SK-N-SH (cell line): ENCODE measurements around the gene COPE. TPM values are rescaled to one million over a fixed set of nuclear protein-coding genes. Genes with fewer than 3 reads are reported as not detected.

Experiments used
- CTCF ChIA-PET: fragments of 300-600, 350-600 bp; formaldehyde crosslinking; extraction: SDS; loops from one replicate; lab custom pipeline; 2021; lab: Yijun Ruan, JAX
- POLR2A ChIA-PET: fragments of 350-600 bp; sonication (Branson Sonifier 250); formaldehyde crosslinking; extraction: SDS; loops from one replicate; lab custom pipeline; 2020; ENCODE audit warnings: antibody characterized with exemption, inconsistent platforms; lab: Yijun Ruan, JAX
- DNase-seq: peaks from one replicate; pipeline ENCODE4 v3.0.0; 2012
- H2AFZ ChIP-seq: fragments of 200-600 bp; sonication (generic); 2 replicates; pipeline ENCODE4 v1.8.1; 2016; ENCODE audit warnings: antibody characterized with exemption, mild to moderate bottlenecking, low read depth
- H3F3A ChIP-seq: fragments of 200-600 bp; sonication (generic); replicated peaks from 2 replicates; pipeline ENCODE3; 2016; ENCODE audit warnings: antibody characterized with exemption, mild to moderate bottlenecking; ENCODE audit not compliant: insufficient read depth
- H3K27ac ChIP-seq, 2 experiments: fragments of 200-500 bp in 1 of 2; fragments of 200-600 bp in 1 of 2; sonication (Bioruptor generic) in 1 of 2; sonication (generic), shearing (Covaris generic) in 1 of 2; 2 replicates each; pipeline versions ENCODE4 v1.5.1 to v1.6.1; 2014 to 2016; ENCODE audit warnings: low read depth in 2 of 2, inconsistent platforms in 1 of 2, low read length in 1 of 2, mild to moderate bottlenecking in 1 of 2, mixed read lengths in 1 of 2
- H3K27me3 ChIP-seq: fragments of 200-600 bp; sonication (generic), shearing (Covaris generic); 2 replicates; pipeline ENCODE4 v1.6.1; 2016; ENCODE audit warnings: mixed run types; ENCODE audit not compliant: insufficient read depth
- H3K36me3 ChIP-seq, 2 experiments: fragments of 200-500 bp in 1 of 2; fragments of 200-600 bp in 1 of 2; sonication (Bioruptor generic) in 1 of 2; sonication (generic) in 1 of 2; replicated peaks in 1 of 2; 2 replicates each; pipeline versions ENCODE3 to v1.5.1; 2014 to 2016; ENCODE audit warnings: low read length in 1 of 2, mild to moderate bottlenecking in 1 of 2; ENCODE audit not compliant: insufficient read depth in 2 of 2, control insufficient read depth in 1 of 2
- H3K4me1 ChIP-seq, 2 experiments: fragments of 200-500 bp in 1 of 2; fragments of 200-600 bp in 1 of 2; sonication (Bioruptor generic) in 1 of 2; sonication (generic), shearing (Covaris generic) in 1 of 2; 2 replicates each; pipeline versions ENCODE4 v1.5.1 to v1.6.1; 2014 to 2016; ENCODE audit warnings: low read depth in 1 of 2, low read length in 1 of 2, mixed run types in 1 of 2; ENCODE audit not compliant: insufficient read depth in 2 of 2, control insufficient read depth in 1 of 2
- H3K4me2 ChIP-seq: fragments of 200-600 bp; sonication (generic), shearing (Covaris generic); 2 replicates; pipeline ENCODE4 v1.6.1; 2017; ENCODE audit warnings: mixed run types
- H3K4me3 ChIP-seq, 2 experiments: fragments of 200-500 bp in 1 of 2; fragments of 200-600 bp in 1 of 2; sonication (Bioruptor generic) in 1 of 2; sonication (generic), shearing (Covaris generic) in 1 of 2; 2 replicates each; pipeline versions ENCODE4 v1.5.1 to v1.8.1; 2014 to 2016; ENCODE audit warnings: low read depth in 2 of 2, inconsistent platforms in 1 of 2, low read length in 1 of 2, mild to moderate bottlenecking in 1 of 2, mixed read lengths in 1 of 2, moderate library complexity in 1 of 2
- H3K79me2 ChIP-seq: fragments of 200-600 bp; sonication (generic); 2 replicates; pipeline ENCODE4 v1.8.1; 2017; ENCODE audit warnings: mild to moderate bottlenecking; ENCODE audit not compliant: insufficient read depth
- H3K9ac ChIP-seq: fragments of 200-600 bp; sonication (generic); 2 replicates; pipeline ENCODE4 v1.6.1; 2017; ENCODE audit warnings: mixed run types
- H3K9me2 ChIP-seq: fragments of 200-600 bp; sonication (generic); 2 replicates; pipeline ENCODE4 v1.6.1; 2017; ENCODE audit warnings: mixed run types
- H3K9me3 ChIP-seq: fragments of 200-600 bp; sonication (generic); 2 replicates; pipeline ENCODE4 v1.6.1; 2017; ENCODE audit warnings: mixed run types, mild to moderate bottlenecking, moderate library complexity
- H4K20me1 ChIP-seq: fragments of 200-600 bp; sonication (generic); 2 replicates; pipeline ENCODE4 v1.6.1; 2017; ENCODE audit warnings: mild to moderate bottlenecking, mixed run types; ENCODE audit not compliant: insufficient read depth
- ELF1 ChIP-seq: IDR thresholded peaks from 2 replicates; pipeline ENCODE4 v1.4.0; 2012
- JUND ChIP-seq: IDR thresholded peaks from 2 replicates; pipeline ENCODE4 v1.4.0; 2012
- MXI1 ChIP-seq: IDR thresholded peaks from 2 replicates; pipeline ENCODE4 v1.6.1; 2012; ENCODE audit warnings: mild to moderate bottlenecking, low read depth, low read length, improper control_type of control experiment
- NFIC ChIP-seq: IDR thresholded peaks from 2 replicates; pipeline ENCODE4 v1.4.0; 2012; ENCODE audit warnings: borderline replicate concordance
- POLR2AphosphoS5 ChIP-seq: IDR thresholded peaks from 2 replicates; pipeline ENCODE4 v1.6.1; 2012; ENCODE audit warnings: low read depth, low read length
- RCOR1 ChIP-seq: fragments of 150-350 bp; IDR thresholded peaks from 2 replicates; pipeline ENCODE4 v1.6.1; 2017; ENCODE audit warnings: antibody characterized with exemption, low read length
- SIN3A ChIP-seq: IDR thresholded peaks from 2 replicates; pipeline ENCODE4 v1.6.1; 2012; ENCODE audit warnings: low read depth, mild to moderate bottlenecking, low read length, moderate library complexity, borderline replicate concordance
- TAF1 ChIP-seq: IDR thresholded peaks from 2 replicates; pipeline ENCODE4 v1.6.1; 2012; ENCODE audit warnings: low read depth, mild to moderate bottlenecking, low read length, moderate library complexity, borderline replicate concordance
- TEAD4 ChIP-seq: IDR thresholded peaks from 2 replicates; pipeline ENCODE4 v1.4.0; 2012; ENCODE audit warnings: mild to moderate bottlenecking, borderline replicate concordance; ENCODE audit not compliant: insufficient read depth
- USF1 ChIP-seq: IDR thresholded peaks from 2 replicates; pipeline ENCODE4 v1.4.0; 2012; ENCODE audit warnings: low read depth, borderline replicate concordance
- WGBS: methylation state at CpG from one replicate; pipeline ENCODE4 v1.1.6; 2017; ENCODE audit warnings: low lambda C conversion rate; 5-methylcytosine and 5-hydroxymethylcytosine counted together
- polyA plus RNA-seq, 3 experiments: library from polyadenylated mRNA; depleted of rRNA; stranded (reverse); fragments of >200 nt; gene quantifications; 2 replicates each; pipeline ENCODE4 v1.2.3, GENCODE V29; 2012
- TF ChIP-seq, protein P1 (sequence below): IDR thresholded peaks from 2 replicates; pipeline ENCODE4 v1.4.0; 2012; ENCODE audit warnings: low read depth, borderline replicate concordance
- TF ChIP-seq, protein P2 (sequence below): fragments of 150-350 bp; IDR thresholded peaks from 2 replicates; pipeline ENCODE4 v1.6.1; 2017; ENCODE audit warnings: antibody characterized with exemption, low read length, low read depth, borderline replicate concordance
- TF ChIP-seq, protein P3 (sequence below): fragments of 150-350 bp; IDR thresholded peaks from 2 replicates; pipeline ENCODE4 v1.6.1; 2016; ENCODE audit warnings: mild to moderate bottlenecking, low read depth, low read length
- TF ChIP-seq, protein P4 (sequence below): fragments of 200-600 bp; sonication (generic); IDR thresholded peaks from 2 replicates; pipeline ENCODE4 v1.6.1; 2017; ENCODE audit warnings: antibody characterized with exemption, mild to moderate bottlenecking, moderate library complexity
- TF ChIP-seq, protein P5 (sequence below): IDR thresholded peaks from 2 replicates; pipeline ENCODE4 v1.4.0; 2012; ENCODE audit warnings: low read depth
- TF ChIP-seq, protein P6 (sequence below): IDR thresholded peaks from 2 replicates; pipeline ENCODE4 v1.6.1; 2012; ENCODE audit warnings: mild to moderate bottlenecking, low read depth, low read length, moderate library complexity

The COPE gene
- polyA plus RNA-seq, 1 of the 3 experiments (the other 2 are of a cell fraction), result 450 TPM

DNA sequence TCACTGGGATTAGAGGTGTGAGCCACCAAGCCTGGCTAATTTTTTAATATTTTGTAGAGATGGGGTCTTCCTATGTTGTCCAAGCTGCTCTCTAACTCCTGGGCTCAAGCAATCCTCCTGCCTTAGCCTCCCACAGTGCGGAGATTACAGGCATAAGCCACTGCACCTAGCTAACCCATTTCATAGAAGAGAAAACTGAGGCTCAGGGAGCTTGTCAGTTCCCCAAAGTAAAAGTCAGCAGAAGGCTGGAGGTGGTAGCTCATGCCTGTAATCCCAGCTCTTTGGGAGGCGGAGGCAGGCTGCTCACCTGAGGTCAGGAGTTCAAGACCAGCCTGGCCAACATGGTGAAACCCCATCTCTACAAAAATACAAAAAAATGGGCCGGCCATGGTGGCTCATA is 30.7 kb upstream of the COPE start:
- TF ChIP-seq, protein P1, sequence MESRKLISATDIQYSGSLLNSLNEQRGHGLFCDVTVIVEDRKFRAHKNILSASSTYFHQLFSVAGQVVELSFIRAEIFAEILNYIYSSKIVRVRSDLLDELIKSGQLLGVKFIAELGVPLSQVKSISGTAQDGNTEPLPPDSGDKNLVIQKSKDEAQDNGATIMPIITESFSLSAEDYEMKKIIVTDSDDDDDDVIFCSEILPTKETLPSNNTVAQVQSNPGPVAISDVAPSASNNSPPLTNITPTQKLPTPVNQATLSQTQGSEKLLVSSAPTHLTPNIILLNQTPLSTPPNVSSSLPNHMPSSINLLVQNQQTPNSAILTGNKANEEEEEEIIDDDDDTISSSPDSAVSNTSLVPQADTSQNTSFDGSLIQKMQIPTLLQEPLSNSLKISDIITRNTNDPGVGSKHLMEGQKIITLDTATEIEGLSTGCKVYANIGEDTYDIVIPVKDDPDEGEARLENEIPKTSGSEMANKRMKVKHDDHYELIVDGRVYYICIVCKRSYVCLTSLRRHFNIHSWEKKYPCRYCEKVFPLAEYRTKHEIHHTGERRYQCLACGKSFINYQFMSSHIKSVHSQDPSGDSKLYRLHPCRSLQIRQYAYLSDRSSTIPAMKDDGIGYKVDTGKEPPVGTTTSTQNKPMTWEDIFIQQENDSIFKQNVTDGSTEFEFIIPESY, result no peak
- no peak for TF ChIP-seq USF1
- TF ChIP-seq, protein P2, sequence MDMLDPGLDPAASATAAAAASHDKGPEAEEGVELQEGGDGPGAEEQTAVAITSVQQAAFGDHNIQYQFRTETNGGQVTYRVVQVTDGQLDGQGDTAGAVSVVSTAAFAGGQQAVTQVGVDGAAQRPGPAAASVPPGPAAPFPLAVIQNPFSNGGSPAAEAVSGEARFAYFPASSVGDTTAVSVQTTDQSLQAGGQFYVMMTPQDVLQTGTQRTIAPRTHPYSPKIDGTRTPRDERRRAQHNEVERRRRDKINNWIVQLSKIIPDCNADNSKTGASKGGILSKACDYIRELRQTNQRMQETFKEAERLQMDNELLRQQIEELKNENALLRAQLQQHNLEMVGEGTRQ, result no peak
- TF ChIP-seq TAF1, result no peak
- TF ChIP-seq, protein P3, sequence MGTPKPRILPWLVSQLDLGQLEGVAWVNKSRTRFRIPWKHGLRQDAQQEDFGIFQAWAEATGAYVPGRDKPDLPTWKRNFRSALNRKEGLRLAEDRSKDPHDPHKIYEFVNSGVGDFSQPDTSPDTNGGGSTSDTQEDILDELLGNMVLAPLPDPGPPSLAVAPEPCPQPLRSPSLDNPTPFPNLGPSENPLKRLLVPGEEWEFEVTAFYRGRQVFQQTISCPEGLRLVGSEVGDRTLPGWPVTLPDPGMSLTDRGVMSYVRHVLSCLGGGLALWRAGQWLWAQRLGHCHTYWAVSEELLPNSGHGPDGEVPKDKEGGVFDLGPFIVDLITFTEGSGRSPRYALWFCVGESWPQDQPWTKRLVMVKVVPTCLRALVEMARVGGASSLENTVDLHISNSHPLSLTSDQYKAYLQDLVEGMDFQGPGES, result no peak

GRCh38 chr19:18948976-18949356 is 29.8 kb upstream of the COPE start:
- CTCF ChIA-PET, result interaction anchor here (1.1 to 2.1 kb wide), 2 partner anchors 17 to 38 kb away, joined by 3 to 8 read pairs; no protein-coding TSS in a partner anchor
- no peak overlapping the region for H3K4me2 ChIP-seq
- H2AFZ ChIP-seq, result no peak overlapping the region
- H3K4me3 ChIP-seq, result no peak overlapping the region
- WGBS, result 100% methylated on average over 1 of the region's 5 CpGs
- H3K9me3 ChIP-seq, result no peaks in the 10 kb centered on the region
- no peaks in the 10 kb centered on the region for H3K9me2 ChIP-seq
- DNase-seq, result no peak
- H4K20me1 ChIP-seq, result no peaks in the 10 kb centered on the region
- no peak overlapping the region for H3K27ac ChIP-seq
- no peaks in the 10 kb centered on the region for H3K4me1 ChIP-seq
- H3K36me3 ChIP-seq, result no peaks in the 10 kb centered on the region
- H3K79me2 ChIP-seq, result no peaks in the 10 kb centered on the region
- H3K27me3 ChIP-seq, result no peaks in the 10 kb centered on the region
- no peak overlapping the region for H3K9ac ChIP-seq
- POLR2A ChIA-PET, result no interaction called here
- no peaks in the 10 kb centered on the region for H3F3A ChIP-seq
- TF ChIP-seq TAF1 (no peak), ELF1 (no peak), POLR2AphosphoS5 (no peak), MXI1 (no peak), JUND (no peak), TEAD4 (no peak), NFIC (no peak), SIN3A (no peak), RCOR1 (no peak)
- TF ChIP-seq, protein P4, sequence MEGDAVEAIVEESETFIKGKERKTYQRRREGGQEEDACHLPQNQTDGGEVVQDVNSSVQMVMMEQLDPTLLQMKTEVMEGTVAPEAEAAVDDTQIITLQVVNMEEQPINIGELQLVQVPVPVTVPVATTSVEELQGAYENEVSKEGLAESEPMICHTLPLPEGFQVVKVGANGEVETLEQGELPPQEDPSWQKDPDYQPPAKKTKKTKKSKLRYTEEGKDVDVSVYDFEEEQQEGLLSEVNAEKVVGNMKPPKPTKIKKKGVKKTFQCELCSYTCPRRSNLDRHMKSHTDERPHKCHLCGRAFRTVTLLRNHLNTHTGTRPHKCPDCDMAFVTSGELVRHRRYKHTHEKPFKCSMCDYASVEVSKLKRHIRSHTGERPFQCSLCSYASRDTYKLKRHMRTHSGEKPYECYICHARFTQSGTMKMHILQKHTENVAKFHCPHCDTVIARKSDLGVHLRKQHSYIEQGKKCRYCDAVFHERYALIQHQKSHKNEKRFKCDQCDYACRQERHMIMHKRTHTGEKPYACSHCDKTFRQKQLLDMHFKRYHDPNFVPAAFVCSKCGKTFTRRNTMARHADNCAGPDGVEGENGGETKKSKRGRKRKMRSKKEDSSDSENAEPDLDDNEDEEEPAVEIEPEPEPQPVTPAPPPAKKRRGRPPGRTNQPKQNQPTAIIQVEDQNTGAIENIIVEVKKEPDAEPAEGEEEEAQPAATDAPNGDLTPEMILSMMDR, result no peak
- TF ChIP-seq, protein P5, sequence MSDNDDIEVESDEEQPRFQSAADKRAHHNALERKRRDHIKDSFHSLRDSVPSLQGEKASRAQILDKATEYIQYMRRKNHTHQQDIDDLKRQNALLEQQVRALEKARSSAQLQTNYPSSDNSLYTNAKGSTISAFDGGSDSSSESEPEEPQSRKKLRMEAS, result no peak
- TF ChIP-seq, protein P6, sequence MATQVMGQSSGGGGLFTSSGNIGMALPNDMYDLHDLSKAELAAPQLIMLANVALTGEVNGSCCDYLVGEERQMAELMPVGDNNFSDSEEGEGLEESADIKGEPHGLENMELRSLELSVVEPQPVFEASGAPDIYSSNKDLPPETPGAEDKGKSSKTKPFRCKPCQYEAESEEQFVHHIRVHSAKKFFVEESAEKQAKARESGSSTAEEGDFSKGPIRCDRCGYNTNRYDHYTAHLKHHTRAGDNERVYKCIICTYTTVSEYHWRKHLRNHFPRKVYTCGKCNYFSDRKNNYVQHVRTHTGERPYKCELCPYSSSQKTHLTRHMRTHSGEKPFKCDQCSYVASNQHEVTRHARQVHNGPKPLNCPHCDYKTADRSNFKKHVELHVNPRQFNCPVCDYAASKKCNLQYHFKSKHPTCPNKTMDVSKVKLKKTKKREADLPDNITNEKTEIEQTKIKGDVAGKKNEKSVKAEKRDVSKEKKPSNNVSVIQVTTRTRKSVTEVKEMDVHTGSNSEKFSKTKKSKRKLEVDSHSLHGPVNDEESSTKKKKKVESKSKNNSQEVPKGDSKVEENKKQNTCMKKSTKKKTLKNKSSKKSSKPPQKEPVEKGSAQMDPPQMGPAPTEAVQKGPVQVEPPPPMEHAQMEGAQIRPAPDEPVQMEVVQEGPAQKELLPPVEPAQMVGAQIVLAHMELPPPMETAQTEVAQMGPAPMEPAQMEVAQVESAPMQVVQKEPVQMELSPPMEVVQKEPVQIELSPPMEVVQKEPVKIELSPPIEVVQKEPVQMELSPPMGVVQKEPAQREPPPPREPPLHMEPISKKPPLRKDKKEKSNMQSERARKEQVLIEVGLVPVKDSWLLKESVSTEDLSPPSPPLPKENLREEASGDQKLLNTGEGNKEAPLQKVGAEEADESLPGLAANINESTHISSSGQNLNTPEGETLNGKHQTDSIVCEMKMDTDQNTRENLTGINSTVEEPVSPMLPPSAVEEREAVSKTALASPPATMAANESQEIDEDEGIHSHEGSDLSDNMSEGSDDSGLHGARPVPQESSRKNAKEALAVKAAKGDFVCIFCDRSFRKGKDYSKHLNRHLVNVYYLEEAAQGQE, result no peak

More for the DNA sequence above, 30.7 kb upstream of the COPE start:
- 85% methylated on average over 3 of the region's 3 CpGs for WGBS
- H3K79me2 ChIP-seq, result no peaks in the 10 kb centered on the region
- no peaks in the 10 kb centered on the region for H3K36me3 ChIP-seq
- no peak overlapping the region for H3K4me2 ChIP-seq
- POLR2A ChIA-PET, result no interaction called here
- no peak for DNase-seq
- no peak overlapping the region for H3K4me3 ChIP-seq
- CTCF ChIA-PET, result interaction anchor here (1.1 to 1.7 kb wide), 2 partner anchors 16 to 36 kb away, joined by 3 to 5 read pairs; no protein-coding TSS in a partner anchor
- H4K20me1 ChIP-seq, result no peaks in the 10 kb centered on the region
- H3K9ac ChIP-seq, result no peak overlapping the region
- no peaks in the 10 kb centered on the region for H3F3A ChIP-seq
- no peaks in the 10 kb centered on the region for H3K9me3 ChIP-seq
- H3K4me1 ChIP-seq, result no peaks in the 10 kb centered on the region
- no peak overlapping the region for H2AFZ ChIP-seq
- H3K27me3 ChIP-seq, result no peaks in the 10 kb centered on the region
- H3K9me2 ChIP-seq, result no peaks in the 10 kb centered on the region
- H3K27ac ChIP-seq, result no peak overlapping the region
